NCI-H2227 treated with DMSO at 0.1 percent for 48 hours (cell line): ENCODE measurements around the gene TMEM72.

ENCODE experiments used
- DNase-seq: peaks from one replicate; lab custom pipeline; 2025; lab: John Stamatoyannopoulos, UW

The TMEM72 gene

DNA sequence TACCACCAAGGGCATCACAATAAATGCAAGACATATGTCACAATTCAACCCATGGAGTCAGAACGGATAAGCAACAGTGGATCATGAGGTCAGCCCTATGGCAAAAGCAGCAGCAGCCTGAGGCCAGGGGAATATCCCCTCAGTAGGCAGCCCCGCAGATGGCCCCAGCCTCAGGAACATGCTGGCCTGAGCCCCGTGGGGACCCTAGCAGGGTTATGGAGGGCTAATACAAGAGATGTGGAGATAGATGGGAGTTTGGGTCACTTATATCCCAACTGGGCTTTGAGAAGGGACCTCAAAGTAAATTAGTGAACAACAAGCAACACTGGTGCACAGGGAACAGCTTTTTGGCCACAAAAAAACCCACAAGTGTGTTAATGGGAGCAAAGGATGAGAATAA is 9.1 kb downstream of the TMEM72 start:
- no peak for DNase-seq

DNA sequence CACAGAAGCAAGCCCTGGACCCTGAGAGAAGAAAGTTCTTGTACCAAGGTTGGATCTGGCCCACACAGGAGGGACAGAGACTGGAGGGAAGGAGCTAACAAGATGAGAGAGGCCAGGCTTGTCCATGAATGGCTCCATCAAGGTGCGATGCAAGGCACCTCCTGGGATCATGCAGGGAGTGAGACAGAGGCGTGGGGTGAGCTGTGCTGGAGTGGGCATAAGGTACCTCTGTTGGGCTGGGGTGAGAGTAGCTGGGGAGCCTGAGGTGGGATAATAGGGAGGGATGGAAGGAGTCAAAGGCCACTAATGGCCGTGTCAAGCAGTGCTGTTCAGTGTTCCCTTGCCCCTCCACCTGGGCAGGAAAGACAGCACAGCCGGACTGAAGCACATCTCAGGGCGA is 9.9 kb downstream of the TMEM72 start:
- DNase-seq, result no peak

GRCh38 chr10:44921506-44921905 is 10.4 kb downstream of the TMEM72 start:
- no peak for DNase-seq

GRCh38 chr10:44922021-44922420 is 10.9 kb downstream of the TMEM72 start:
- no peak for DNase-seq

DNA sequence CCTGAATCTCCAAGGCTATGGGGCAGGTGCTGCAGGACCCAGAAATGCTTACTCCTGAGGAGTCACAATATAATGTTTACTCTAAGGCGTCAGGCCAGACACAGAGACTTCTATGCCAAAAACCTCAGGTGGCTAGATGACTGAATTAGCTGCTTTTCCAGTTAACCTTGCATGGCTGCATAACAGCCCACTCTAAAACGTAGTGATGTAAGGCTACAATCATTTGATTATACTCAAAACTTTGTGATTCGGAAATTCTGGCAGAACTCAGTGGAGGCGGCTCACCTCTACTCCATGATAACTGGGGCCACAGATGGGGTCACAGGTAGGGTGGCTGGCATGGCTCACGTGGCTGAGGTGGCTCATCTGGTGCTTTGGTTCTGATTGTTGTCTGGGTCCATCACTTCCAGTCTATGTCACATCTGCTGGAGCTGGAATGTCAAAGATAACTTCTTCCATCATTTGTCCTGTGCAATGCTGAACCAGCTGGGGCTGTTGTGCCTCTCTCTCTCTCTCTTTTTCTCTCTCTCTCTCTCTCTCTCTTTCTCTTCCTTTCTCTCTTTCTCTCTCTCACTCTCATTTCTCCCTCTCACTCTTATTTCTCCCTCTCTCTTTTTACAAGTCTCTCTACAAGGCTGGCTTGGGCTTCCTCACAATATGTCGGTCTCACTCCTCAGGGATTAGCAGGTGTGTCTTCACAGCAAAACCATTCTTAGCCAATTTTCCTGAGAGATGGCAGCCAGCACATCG is 11.8 kb downstream of the TMEM72 start:
- no peak for DNase-seq

- no peak for DNase-seq
These were observed 12.5 kb downstream of the TMEM72 start for GRCh38 chr10:44923611-44924010.

DNA sequence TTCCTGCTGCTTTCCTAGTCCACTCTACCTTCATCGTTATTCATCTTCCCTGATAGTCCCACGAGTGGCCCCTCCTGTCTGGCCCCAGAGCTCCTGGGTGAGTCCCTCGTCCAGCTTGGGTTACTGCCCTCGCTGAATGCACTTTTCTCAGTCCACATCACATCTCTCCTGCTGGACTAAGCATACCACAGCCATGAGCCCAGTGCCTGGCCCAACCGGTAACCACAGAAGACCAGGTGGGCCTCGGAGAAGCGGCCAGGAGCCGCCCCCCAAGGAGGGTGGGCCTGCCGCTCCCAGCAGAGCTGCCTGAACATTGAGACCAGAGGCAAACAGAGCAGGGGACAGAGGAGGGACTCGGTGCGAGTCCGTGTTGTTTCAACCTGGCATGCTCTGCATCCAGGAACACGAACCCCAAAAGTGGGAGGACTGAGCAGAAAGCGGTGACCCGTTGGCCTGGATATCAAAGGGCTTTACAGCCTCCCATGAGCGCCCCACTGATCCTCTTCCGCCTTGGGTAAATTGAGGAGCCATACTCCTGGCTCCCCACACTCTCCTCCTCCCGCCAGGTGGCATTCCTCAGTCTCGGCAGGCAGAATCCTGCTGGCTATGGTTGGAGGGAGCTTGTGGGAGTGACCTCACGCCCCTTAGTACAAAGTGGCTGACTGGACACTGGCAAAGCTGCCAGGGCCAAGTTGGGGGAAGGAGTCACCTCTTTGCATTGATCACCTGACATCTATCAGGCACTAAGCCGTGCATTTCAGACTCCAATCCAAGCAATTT is 13.3 kb downstream of the TMEM72 start:
- DNase-seq, result no peak

DNA sequence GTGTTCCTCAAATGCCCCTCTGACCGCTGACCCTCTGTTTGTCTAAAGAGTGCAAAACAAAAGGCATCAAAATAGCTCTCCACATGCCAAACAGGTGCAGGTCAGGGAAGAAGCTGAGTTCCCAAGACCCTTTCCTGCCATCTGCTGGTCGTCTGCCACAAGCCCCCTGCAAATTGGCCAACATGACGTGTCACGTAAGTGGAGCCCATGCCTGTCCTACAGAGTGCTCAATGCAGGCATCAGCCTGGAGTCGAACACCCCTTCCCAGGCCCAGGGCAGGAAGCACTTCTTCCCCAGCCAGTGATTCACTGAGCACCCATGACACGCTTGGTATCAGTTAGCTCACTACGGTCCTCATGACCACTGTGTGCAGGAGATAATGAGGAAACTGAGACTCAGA is 14.1 kb downstream of the TMEM72 start:
- no peak for DNase-seq

- DNase-seq, result no peak
These were observed 14.9 kb downstream of the TMEM72 start for GRCh38 chr10:44925811-44926750.

DNA sequence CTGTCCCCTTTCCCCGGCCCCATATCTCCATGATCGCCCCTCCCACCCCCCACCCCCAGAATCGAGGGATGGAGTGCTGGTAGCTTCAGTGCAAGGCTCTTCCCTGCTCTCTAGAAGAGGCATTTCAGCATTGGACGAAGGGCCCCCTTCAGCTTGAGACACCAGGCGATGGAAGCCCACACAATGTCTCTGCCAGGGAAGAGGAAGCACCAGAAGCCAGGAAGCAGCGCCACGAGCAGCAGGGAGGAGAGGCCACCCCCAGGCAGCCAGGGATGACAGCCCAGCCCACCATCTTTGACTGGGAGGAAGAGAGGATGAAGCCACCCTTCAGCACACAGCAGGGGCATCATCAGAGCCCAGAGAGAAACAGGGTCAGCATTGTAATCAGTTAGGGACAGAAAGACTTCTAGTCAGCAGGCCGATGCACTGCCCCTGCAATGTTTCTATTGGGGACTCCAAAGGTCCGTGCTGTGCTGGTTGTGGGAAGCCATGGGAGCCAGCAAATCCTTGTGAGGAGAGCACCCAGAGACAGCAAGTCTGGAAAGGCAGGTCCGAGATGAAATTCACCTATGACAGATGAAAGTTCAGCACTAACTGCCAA is 15.7 kb downstream of the TMEM72 start:
- DNase-seq, result no peak

GRCh38 chr10:44927352-44927751 is 16.2 kb downstream of the TMEM72 start:
- DNase-seq, result no peak

DNA sequence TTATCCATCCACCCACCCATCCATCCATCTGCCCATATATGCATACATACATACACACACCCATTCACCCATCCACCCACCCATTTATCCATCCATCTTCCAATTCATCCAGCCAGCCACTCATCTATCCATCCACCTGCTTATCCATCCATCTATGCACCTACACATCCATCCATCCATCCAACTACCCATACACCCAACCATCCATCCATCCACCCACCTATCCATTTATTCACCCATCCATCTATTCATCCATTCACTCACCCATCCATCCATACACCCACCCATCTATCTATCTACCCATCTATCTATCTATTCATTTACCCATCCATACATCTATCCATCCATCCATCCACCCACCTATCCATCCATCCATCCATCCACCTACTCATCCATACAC is 17.3 kb downstream of the TMEM72 start:
- DNase-seq, result no peak

DNA sequence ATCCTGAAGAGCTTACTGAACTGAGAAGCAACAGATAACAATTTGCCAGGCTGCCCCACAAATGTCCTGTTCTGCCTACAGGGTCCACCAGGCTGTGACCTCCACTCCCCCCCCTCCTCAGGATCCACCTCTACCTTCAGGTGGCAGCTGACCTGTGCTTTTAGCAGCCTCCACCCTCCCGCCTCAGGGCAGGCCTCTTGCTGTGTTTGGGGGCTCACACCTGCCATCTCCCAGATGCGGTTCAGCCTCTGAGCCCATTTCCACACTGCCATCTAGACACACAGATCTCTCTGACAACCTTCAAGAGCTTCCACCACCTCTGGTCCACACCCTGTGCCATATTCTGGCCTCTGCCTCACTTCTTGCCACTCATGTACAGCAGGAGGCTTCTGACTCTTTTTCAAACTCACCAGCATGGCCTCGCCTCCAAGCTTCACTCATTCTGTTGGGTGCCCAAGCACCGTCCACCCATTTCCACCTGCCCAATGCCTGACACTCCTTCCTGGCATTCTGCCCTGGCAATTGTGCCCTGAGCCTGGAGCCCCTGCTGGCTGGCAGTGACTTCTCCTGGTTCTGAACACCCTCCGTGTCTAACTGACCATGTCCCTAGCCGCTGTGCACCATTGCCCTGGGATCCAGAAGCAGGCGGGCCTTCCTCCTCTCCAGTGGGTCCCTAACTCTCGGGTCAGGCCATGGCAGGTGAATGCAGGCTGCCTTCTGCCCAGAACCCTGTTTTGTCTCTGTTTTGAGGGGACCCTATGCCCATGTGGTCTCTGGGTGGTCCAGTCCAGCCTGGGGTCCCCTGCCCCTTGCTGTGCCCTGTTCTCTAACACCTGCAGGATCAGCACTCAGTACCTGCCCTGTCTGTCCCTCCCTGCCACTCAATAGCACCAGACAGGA is 18.5 kb downstream of the TMEM72 start:
- no peak for DNase-seq

DNA sequence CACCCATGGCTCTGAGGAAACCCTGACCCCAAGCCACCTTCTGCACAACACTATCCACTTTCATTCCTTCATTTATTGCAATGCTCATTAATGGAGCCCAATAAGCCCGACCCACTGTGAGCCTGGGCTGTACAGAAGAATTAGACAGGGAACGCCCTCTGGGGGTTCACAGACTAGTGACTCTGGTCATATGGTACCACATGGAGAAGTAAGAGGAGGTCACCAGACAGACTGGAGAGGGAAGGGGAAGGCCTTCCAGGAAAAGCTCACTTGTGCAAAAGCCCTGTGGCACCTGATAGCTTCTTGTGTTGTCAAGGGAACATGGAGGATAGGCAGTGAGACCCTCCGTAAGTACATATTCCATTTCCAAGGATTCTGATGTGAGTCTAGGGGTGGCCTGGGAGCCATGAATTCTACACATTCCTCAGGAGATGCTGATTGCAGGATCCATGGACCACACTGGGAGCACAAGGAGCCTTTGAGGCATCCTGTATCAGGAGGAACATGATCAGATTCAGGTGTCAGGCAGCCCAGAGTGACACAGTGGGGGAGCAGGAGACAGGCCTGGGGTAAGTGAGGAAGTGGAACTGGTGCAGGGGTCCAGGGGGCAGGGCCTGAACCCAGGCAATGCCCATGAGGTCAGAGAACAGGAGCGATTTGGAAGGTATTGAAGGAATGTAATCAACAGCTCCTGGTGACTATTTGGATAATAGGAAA is 19.9 kb downstream of the TMEM72 start:
- DNase-seq, result no peak

GRCh38 chr10:44931621-44932516 is 20.7 kb downstream of the TMEM72 start:
- no peak for DNase-seq

DNA sequence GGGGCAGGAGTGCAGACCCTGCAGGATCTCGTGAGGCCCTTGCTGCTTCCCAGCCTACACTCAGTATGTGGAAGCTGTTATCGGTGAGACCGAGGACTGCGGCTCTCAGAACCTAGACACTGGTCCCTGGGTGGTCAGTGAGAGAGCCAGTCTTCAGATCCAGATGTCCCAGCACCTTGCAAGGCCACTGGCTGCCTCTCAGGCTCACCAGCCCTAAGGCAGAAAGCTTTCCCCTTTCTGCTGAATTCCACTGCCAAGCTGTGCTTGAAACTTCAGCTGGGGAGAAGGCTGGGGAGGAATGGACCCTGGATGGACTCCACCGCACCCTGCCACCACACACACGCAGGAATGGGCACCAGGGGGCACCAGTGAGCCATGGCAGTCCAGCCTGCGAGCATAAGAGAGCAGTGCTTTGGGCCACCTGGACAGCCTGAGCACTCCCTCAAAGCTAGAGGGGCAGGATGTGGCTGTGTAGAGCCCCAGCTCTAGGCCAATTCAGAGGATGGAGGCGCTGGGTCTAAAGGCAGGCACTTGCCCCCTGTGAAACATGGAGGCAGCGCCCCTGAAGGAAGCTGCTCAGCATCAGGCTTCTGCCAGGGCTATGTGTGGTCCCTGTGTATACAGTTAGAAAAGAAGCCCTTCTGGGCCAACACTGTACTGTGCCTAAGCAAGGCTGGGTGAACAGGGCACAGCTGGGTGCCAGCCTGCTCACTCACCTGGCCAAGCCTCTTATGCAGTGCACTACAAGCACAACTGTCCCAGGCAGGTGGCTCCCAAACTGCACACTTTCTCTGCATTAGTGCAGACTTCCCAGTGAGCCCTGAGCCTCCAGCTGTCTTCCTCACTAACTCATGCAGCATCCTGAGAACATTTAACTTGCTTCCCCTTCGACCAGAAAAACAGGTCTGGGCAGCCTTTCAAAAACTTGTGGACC is 21.6 kb downstream of the TMEM72 start:
- no peak for DNase-seq

GRCh38 chr10:44933451-44934321 is 22.5 kb downstream of the TMEM72 start:
- no peak for DNase-seq
